Heart left ventricle (tissue), 16 donors: ENCODE data around the gene GLT8D1. TPM values are rescaled to one million over a fixed set of nuclear protein-coding genes. Genes with fewer than 3 reads are reported as not detected.

Experiments
- ATAC-seq, 4 donors: fragments of 200-7000 bp; cut with Tn5 transposase; one replicate each; pipeline ENCODE4 v1.9.1; 2020 to 2022; ENCODE audit warnings: moderate library complexity in 4 of 4, mild to moderate bottlenecking in 3 of 4, moderate number of reproducible peaks in 1 of 4
- DNase-seq, 5 donors: peaks; one replicate each; pipeline ENCODE4 v3.0.0-alpha.2; 2020
- H3K27ac ChIP-seq, 12 donors: fragments of 200-600 bp; sonication (generic) in 4 of 12; one replicate each; pipeline versions ENCODE4 v1.5.0 to v1.8.0; 2016 to 2022; ENCODE audit warnings: mild to moderate bottlenecking in 2 of 12
- H3K27me3 ChIP-seq, 9 donors: fragments of 200-600 bp; sonication (generic) in 2 of 9; one replicate each; pipeline versions ENCODE4 v1.5.1 to v1.8.0; 2016 to 2022; ENCODE audit warnings: mild to moderate bottlenecking in 3 of 9
- H3K36me3 ChIP-seq, 9 donors: fragments of 200-600 bp; sonication (generic) in 2 of 9; one replicate each; pipeline versions ENCODE4 v1.5.0 to v1.8.0; 2018 to 2022; ENCODE audit warnings: mild to moderate bottlenecking in 2 of 9
- H3K4me1 ChIP-seq, 12 donors: fragments of 200-600 bp; sonication (generic) in 4 of 12; one replicate each; pipeline versions ENCODE4 v1.5.0 to v1.8.0; 2016 to 2022; ENCODE audit warnings: mild to moderate bottlenecking in 3 of 12
- H3K4me3 ChIP-seq, 12 donors: fragments of 200-600 bp; sonication (generic) in 4 of 12; one replicate each; pipeline versions ENCODE4 v1.5.0 to v1.8.0; 2017 to 2022; ENCODE audit warnings: mild to moderate bottlenecking in 9 of 12, moderate library complexity in 4 of 12
- H3K9me3 ChIP-seq, 12 donors: fragments of 200-600 bp; sonication (generic) in 4 of 12; one replicate each; pipeline versions ENCODE4 v1.5.0 to v1.8.0; 2016 to 2022; ENCODE audit warnings: mild to moderate bottlenecking in 1 of 12
- POLR2A ChIP-seq, 2 donors: fragments of 450-650 bp; IDR thresholded peaks; one replicate each; pipeline ENCODE4 v1.6.1; 2017; ENCODE audit warnings: antibody characterized with exemption in 2 of 2, mild to moderate bottlenecking in 2 of 2, moderate library complexity in 2 of 2
- WGBS, 4 donors: extraction: QIAGEN DNeasy Blood & Tissue Kit in 2 of 4; methylation state at CpG; one replicate each; pipeline versions ENCODE4 v1.1.5 to v1.1.7; 2013 to 2018; 5-methylcytosine and 5-hydroxymethylcytosine counted together
- intact Hi-C, 10 donors: fragments of 100-400 bp; cut with DNase I; formaldehyde crosslinking; loops; one replicate each; pipeline versions ENCODE4 v1.11.1 to v1.14.2; 2022
- polyA plus RNA-seq, 2 donors: library from polyadenylated mRNA; stranded (reverse); fragments of 200-250 nt; gene quantifications; one replicate each; pipeline ENCODE4 v1.2.3, GENCODE V29; 2013
- total RNA-seq, 9 donors: library from RNA; depleted of rRNA in 2 of 9; stranded (reverse); fragments of >200 nt in 2 of 9; fragmentation: NEBNext Ultra II Directional in 3 of 9; extraction: Animal tissue kit (Norgen Biotek cat#: 25700) in 3 of 9; gene quantifications; one replicate each; pipeline versions ENCODE4 v1.1.0 to v1.2.4, GENCODE V29; 2016 to 2023
- TF ChIP-seq, protein P1 (sequence below), 12 donors: fragments of 200-600 bp; sonication (generic) in 4 of 12; IDR thresholded peaks; one replicate each; pipeline versions ENCODE4 v1.5.0 to v1.8.0; 2018 to 2022; ENCODE audit warnings: antibody characterized with exemption in 12 of 12, mild to moderate bottlenecking in 5 of 12
- donor health status: ischemic (EF 13 %, LVEDD 7.1; RV severe dilation, severe dysfunction).
- donor health status: healthy with polysubstance abuse.
- donor health status: DM: no; HTN: yes; CAD: no.
- donor health status: DM: no; HTN: no; CAD: no.
- donor health status: ischemic (EF 25% LVEDD 6.9; RV normal size, moderate dysfunction).
- donor health status: ischemic (EF 25% LVEDD 5.7; RV mildly dilated, moderate dysfunction).
- donor health status: healthy.
- donor health status: DM: yes; HTN: yes; CAD: no.
- donor health status: ischemic (EF 35%, LVEDD 5.7; RV mildly dilated, moderate dysfunction).
- donor health status: nonischemic (EF 11% LVEDD 7.7; RV severe dilation, severe dysfunction).
- donor health status: DM: yes; HTN: yes; CAD: no.
- donor health status: PGD.
- donor health status: ischemic (EF 29% LVEDD 5.4; RV normal size, mild dysfunction).
- donor health status: nonischemic (EF 23%, LVEDD 6.1; RV moderate dilation, normal function).

Gene GLT8D1
- total and polyA plus RNA-seq, 11 donors = 21.7 to 39.0 (median 28.3) TPM

DNA sequence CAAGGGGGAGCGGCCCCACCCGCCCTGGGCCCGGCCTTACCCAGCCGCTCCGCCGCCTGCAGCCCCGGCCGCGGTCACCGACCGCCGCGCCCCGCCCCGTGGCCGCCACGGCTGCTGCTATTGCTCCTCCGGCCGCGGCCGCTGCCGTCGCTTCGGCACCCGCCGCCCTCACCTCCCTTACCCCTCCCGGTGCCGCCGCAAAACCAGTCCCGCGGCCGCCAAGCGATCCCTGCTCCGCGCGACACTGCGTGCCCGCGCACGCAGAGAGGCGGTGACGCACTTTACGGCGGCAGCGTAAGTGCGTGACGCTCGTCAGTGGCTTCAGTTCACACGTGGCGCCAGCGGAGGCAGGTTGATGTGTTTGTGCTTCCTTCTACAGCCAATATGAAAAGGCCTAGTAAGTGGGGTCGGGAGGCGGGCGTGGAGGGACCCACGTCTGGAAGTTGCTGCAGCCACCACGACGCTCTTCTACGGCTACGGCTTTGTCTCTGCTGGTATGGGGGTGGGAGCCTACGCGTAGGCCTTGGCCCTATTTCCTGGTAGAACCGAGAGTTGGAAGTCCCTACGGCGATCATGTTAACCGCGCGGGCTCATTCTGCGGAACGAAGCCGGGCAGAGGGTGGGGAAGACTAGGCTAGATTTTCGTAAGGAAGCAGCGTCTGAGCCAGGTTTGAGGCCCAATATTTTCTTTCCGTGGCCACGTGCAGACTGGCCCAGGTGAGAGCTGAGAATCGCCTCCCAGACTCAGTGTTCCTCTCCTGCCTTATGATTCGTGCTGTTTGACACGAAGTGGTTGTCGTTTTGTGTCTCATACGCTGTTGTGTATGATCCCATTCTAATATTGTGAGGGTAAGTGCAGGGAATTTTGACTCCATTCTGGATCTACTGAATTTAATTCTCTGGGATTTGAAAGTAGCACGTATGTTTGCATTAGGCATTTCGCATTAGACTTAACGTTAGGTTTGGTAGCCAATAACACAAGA, 19.6 kb downstream of the GLT8D1 start, which contains the start of the genes GNL3 and PBRM1:
Gene GNL3, plus strand, starts transcription at position 324 of the 983 bp plus-strand sequence. Its CDS starts 61 bp downstream, at position 385.
Gene PBRM1, minus strand, starts transcription at position 205 of the 983 bp plus-strand sequence.
- H3K27me3 ChIP-seq = no peaks in the 10 kb centered on the region
- peak within 1 kb of the TSS; percentile 55 to 91 (median 84) for H3K4me3 ChIP-seq
- ATAC-seq (peak; percentile 87 to 95 (median 92)), DNase-seq (peak; percentile 94 to 96 (median 95))
- intact Hi-C loops = loop anchor here in 7 of 10 donors (1.0 to 10.0 kb wide), 6 partner anchors 19 to 231 kb away; partner anchors contain the start of genes GLT8D1 (in 1 of the 7), NISCH (in 1 of the 7), SPCS1 (in 1 of the 7) and TNNC1 (in 1 of the 7)
- peaks cover 5 to 52% (median 41%) of the 10 kb centered on the region in 9 donors for H3K36me3 ChIP-seq
- H3K4me1 ChIP-seq = peaks cover 12 to 64% (median 42%) of the 10 kb centered on the region in 12 donors
- H3K27ac ChIP-seq = peak within 1 kb of the TSS; percentile 91 to 99 (median 98)
- no peaks in the 10 kb centered on the region for H3K9me3 ChIP-seq
- TF ChIP-seq POLR2A (IDR thresholded peaks at IDR 0.05) = peak in 1 of 2 donors; percentile 87
- TF ChIP-seq, protein P1, sequence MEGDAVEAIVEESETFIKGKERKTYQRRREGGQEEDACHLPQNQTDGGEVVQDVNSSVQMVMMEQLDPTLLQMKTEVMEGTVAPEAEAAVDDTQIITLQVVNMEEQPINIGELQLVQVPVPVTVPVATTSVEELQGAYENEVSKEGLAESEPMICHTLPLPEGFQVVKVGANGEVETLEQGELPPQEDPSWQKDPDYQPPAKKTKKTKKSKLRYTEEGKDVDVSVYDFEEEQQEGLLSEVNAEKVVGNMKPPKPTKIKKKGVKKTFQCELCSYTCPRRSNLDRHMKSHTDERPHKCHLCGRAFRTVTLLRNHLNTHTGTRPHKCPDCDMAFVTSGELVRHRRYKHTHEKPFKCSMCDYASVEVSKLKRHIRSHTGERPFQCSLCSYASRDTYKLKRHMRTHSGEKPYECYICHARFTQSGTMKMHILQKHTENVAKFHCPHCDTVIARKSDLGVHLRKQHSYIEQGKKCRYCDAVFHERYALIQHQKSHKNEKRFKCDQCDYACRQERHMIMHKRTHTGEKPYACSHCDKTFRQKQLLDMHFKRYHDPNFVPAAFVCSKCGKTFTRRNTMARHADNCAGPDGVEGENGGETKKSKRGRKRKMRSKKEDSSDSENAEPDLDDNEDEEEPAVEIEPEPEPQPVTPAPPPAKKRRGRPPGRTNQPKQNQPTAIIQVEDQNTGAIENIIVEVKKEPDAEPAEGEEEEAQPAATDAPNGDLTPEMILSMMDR (IDR thresholded peaks at IDR 0.05) = no peak
- WGBS, 4 donors = 0 to 1% (median 0%) methylated on average over 40 to 82 of the region's 82 CpGs

- Histone ChIP-seq H3K9me3 (no peaks in the 10 kb centered on the region), H3K27me3 (no peaks in the 10 kb centered on the region), H3K36me3 (peaks cover 5 to 52% (median 37%) of the 10 kb centered on the region in 9 donors), H3K4me3 (peak overlapping the region; percentile 55 to 91 (median 84)), H3K27ac (peak overlapping the region; percentile 91 to 99 (median 98)), H3K4me1 (peaks cover 12 to 71% (median 42%) of the 10 kb centered on the region in 12 donors)
- ATAC-seq (peak; percentile 67 to 95 (median 90)), DNase-seq (peak; percentile 84 to 89 (median 86))
- intact Hi-C loops = loop anchor here in 7 of 10 donors (1.0 to 10.0 kb wide), 5 partner anchors 20 to 230 kb away; partner anchors contain the start of genes GLT8D1 (in 1 of the 7), NISCH (in 1 of the 7) and TNNC1 (in 1 of the 7)
- WGBS, 4 donors = 0 to 2% (median 0%) methylated on average over 14 to 41 of the region's 41 CpGs
- TF ChIP-seq POLR2A (IDR thresholded peaks at IDR 0.05) = no peak
- TF ChIP-seq, protein P1 (IDR thresholded peaks at IDR 0.05) = no peak
Measured at GRCh38 chr3:52685285-52685708, 20.3 kb downstream of the GLT8D1 start.

- H3K4me3 ChIP-seq = peak overlapping the region in 6 of 12 donors; percentile 64 to 91 (median 84)
- ATAC-seq (no peak), DNase-seq (no peak)
- peaks cover 2 to 51% (median 32%) of the 10 kb centered on the region in 9 donors for H3K36me3 ChIP-seq
- peak overlapping the region in 4 of 12 donors; percentile 92 to 99 (median 98) for H3K27ac ChIP-seq
- intact Hi-C loops = loop anchor here in 9 of 10 donors (5.0 to 10.0 kb wide), 4 partner anchors 147 to 229 kb away; partner anchors contain the start of genes NISCH (in 1 of the 9), TNNC1 (in 1 of the 9) and UQCC5 (in 1 of the 9)
- no peaks in the 10 kb centered on the region for H3K9me3 ChIP-seq
- peaks cover 16 to 82% (median 47%) of the 10 kb centered on the region in 12 donors for H3K4me1 ChIP-seq
- H3K27me3 ChIP-seq = no peaks in the 10 kb centered on the region
- 58 to 65% (median 61%) methylated on average over 5 of the region's 5 CpGs for WGBS, 4 donors
- TF ChIP-seq, protein P1 (IDR thresholded peaks at IDR 0.05) = no peak
- no peak for TF ChIP-seq POLR2A (IDR thresholded peaks at IDR 0.05)
Measured at GRCh38 chr3:52684184-52684583, 21.4 kb downstream of the GLT8D1 start.
